AG08396 (cell line): Measurements from ENCODE around the gene DNAL1.
A peak's percentile ranks its signal among the peaks of the same experiment; 100 is the strongest.

Experiments
- DNase-seq: peaks from one replicate; pipeline ENCODE4 v3.0.0; 2012; ENCODE audit warnings: low spot score, mixed read lengths

The DNAL1 gene

DNA sequence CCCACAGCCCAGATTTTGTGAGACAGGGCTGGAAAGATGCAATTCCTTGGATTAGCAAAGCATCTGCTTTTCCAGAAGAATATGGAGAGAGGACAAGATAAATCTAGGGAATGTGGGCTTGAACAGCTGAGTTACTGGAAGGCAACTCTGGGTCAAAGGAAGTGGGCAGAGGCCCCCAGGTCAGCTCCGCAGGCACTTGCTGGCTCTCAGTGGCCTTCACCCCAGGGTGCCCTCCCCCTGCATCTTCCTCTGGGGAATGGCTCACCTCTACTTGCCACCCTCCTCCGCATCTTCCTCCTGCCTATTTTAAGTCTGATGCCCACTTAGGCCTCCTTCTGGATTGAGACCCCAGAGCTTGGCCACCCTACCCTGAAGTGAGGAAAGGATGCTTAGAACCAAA is 79.9 kb downstream of the DNAL1 start:
- no peak for DNase-seq

DNA sequence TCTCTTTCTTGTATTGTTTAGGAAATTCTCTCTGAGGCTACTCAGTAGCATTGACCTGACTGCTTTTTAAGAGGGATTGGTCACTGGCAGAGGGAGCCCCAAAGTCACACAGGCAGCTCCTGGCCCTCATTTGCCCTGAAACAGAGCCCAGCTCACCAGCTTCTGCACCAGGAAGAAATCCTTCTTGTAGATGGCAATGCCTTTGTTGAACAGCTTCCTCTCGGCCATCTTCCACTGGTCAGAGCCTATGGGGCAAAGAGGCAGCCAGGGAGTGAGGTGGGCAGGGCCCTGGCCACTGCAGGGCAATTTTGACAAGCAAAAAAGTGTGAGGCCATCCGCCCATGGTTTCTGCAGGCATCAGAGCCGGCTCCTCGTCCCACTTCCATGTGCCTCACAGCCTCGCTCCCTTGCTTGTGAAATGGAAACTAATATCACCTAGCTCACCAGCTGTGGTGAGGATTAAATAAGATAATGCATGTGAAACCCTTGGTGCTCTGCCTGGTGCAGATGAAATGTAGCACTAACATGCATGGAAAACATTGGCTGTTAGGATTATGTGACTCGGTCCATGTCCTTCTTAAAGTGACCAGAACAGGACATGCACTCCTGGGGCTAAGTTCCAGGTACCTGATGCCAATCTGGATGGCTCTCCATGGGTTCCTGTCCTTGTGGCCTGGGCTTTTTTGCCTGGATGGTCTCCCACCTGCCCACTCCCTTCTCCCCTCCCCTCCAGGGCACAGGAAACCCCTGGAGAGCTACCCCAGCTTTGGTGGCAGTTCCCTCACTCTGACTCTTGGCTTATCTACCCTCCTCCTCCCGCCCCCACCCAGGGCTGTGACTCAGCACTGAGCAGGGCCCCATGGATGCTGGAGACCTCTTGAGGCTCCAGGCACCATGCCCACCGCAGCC is 80.6 kb downstream of the DNAL1 start:
- no peak for DNase-seq

DNA sequence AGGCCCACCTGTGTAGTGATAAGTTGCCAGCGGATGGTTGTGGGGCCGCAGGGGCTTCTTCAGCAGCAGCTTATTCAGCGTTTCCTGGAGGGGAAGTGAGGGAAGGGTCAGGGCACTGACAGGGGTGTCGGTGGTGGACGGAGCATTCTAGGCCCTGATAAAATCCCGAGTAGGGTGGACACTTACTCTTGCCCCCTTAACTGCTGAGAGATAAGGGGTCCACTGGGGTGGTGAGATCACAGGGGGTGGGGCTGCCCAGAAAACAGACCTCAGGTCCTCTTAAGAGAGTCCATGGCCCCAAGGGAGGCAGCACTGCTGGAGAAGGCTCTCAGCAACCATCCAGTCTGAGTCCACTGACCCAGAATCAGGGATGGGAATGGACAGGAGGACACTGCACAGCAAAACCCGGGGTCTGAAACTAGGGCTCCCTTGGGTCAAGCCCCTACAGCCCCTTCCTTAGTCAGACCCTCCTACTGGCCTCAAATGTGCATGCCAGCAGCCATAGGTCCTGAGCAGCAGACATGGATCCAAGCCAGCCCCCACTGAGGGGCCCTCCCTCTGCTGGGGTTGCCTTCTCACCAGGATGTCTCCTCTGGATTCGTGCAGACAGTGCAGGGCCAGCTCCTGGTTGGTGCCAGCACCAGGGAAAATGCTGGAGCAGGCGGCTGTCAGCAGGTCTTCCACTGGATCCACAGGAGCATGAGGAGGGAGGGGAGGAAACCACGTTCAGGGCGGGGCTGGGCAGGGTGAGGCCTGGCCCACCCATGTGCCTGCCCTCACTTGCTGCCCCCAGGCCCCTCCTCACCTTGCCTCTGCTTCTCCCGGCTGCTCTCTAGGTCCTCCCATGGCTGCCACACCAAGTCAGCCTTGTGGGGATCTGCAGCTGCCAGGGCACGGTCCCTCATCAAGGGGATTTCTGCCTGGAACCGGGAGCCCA is 81.5 kb downstream of the DNAL1 start:
- no peak for DNase-seq

DNA sequence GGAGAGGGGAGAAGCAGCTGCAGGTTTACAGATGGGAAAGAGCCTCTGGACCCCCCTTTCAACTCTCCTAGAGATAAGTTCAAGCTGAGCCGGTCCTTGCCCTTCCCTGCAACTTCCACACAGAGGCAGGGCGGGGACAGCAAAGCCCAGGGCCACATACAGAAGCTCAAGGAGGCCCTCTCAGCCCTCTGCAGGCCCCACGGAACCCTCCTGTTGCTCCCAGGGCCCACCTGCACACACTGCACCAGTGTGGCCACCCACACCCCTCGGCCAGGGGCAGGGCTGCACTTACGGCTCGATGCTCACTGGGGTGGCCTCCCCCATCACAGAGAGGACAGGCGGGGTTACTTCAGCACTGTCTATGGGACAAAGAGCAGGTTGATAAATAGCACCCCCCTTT is 82.4 kb downstream of the DNAL1 start:
- DNase-seq: no peak

DNA sequence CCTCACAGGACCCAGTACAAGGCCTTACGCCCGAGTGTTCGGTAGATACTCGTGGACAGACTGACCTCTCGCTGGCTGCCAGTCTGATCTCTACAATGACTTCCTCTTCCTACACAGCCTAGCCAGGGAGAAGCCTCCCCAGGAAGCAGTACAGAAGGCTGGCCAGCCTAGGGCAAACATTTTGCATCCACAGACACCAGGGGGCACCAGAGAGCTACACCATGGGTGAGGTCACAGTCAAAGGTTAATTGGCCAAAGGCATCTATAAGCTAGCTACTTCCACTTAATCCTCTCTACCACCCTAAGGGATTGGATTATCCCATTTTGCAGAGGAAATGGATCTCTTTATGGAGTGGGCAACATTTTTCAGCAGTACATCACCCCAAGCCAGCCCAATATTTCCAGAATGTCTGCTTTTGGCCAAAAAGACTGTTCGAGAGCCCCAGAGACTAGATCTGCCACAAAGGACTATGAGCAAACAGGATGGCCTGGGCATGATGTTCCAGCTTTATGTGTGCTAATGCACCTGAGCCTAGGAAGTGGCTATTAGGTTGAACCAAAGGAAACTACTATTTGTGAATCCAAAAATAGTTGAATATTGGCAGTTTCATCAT is 84.0 kb downstream of the DNAL1 start:
- peak; percentile 84 for DNase-seq

DNA sequence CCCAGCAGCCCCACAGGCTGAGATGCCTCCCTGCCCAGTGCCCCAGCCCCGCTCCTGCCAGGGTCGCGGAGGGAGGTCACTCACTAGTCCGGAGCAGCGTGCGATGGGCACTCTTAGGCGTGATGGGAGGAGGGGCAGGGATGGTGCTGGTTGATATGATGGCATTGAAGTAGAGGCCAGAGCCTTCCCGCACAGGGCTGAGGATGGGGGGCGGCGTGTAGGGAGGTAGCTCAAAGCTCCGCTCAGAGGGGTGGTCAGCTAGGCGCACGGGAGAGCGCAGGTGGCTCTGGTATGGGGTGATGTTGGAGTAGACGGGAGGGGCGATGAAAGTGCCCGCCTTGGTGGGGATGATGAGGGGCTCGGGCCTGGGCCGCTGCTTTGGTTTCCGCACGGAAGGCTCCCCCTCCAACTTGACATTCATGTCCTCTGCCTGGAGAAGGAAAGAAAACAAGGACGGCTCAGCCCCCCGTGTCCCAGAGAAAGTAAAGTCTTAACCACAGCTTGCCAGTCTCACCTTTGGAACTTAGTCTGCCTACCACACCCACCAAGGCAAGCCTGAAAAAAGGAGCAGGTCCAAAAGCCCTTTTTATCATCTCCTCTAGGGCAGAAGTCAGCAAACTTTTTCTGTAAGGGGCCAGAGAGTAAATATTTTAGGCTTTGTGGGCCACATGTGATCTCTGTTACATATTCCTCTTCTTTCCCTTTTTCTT is 84.9 kb downstream of the DNAL1 start:
- no peak for DNase-seq

DNA sequence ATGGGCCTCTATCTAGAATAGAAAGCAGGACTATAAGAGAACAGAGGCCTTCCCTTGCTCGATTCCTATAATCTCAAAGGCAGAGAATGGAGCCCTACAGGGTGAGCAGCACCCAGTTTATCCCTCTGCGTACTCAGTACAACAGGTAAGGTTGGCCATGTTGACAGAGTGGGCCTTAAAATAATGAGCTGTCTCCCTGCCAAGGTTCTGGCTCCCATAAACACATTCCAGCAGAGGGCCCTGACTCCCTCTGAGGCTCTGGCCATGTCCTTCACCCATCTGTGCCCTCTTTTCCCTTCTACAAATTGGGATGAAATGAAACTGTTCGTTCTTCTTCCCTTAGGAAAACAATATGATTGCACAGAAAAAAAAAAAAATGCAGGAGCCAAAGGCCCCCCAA is 86.3 kb downstream of the DNAL1 start:
- DNase-seq: no peak

DNA sequence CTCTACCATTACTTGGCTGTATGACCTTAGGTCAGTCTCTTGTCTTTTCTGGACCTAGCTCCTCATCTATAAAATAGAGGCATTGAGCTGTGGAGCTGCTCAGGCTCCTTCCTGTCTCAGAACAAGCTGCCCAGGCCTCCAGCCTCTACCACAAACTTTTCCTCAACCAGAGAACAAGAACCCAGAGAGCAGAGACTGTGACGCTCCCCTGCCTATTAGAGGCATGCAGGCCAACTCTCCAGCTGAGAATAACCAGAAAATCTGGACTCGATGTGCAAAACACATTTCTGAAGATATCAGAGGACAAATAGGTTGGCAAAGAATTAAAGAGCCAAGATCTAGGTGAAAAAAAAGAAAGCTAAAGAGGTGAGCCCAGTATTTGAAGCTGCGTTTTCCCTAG is 87.2 kb downstream of the DNAL1 start:
- DNase-seq: no peak

DNA sequence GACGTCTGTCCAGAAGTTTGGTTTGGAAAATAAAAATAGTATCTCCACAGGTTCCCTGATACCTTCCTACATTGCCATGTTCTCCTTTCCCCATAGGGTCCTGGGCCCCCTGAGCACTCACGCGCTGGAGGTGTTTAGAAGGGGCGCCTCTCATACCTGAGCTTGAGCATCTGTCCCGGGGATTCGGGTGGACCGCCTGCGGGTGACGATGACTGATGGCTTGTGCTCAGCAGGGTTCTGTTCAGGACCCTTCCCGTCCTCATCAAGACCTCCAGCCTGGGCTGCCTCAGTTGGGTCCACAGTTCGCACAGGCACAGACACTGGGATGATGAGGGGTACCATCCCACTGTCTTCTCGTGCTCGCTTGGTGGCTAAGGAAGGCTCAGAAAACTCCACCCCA is 92.1 kb downstream of the DNAL1 start:
- DNase-seq: no peak

DNA sequence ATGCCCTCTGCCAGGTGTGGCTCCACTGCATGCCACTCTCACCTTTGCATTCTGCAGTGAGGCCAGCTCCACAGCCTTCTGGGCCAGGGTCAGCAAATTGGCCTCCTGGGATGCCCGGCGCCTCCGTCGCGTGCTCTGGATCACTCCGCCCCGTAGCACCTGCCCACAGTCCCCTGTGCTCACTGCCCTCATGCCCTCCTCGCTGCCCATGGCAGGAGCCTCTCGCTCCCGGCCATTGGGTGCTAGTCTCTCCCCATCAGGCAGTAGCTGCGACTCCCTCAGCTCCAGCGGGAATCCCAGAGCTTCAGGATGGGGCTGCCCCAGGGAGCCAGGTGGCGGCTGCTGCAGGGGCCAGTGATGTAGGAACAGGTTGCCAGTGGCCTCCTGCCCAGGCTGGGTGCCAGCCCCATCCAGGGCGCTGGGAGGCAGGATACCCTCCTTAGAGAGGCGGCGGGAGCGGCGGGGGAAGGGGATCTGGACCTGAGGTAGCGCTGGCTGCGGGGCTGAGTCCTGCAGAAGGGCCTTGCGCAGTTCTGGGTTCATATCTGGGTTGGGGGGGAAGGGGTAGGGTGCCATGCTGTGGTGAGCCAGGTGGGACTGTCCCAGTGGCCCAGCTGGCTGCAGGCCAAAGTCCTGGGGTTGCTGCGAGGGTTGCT is 93.9 kb downstream of the DNAL1 start:
- no peak for DNase-seq

DNA sequence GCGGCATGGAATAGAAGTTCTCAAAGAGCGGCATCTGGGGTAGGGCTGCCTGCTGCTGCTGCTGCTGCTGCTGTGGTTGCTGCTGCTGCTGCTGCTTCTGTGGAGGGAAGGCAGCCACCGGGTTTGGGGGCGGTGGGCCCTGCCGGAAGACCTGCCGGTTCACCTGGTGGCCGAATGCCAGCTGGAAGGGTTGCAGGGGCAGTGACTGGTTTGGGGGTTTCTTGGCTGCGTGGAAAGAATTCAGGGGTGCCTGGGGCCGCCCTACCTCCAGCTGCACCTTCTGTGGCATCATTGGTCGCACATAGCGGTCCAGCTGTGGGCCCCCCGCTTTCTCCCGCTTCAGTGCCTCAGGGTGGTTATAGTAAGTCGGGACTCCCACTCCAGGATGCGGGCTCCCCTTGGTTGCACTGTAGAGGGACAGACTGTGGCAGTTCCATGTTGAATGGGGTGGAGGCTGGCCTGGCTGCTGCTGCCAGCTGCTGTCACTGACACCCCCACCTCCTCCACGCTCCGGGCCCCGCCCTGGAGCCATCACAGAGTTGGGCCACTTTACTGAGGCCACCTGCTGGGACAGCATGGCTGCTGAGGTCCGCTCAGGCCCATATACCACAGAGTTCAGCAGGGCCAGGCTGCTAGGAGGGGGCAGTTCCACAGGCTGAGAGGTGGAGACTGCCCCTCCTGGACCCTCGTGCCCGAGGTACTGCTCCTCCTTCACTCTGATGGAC is 94.5 kb downstream of the DNAL1 start:
- no peak for DNase-seq

DNA sequence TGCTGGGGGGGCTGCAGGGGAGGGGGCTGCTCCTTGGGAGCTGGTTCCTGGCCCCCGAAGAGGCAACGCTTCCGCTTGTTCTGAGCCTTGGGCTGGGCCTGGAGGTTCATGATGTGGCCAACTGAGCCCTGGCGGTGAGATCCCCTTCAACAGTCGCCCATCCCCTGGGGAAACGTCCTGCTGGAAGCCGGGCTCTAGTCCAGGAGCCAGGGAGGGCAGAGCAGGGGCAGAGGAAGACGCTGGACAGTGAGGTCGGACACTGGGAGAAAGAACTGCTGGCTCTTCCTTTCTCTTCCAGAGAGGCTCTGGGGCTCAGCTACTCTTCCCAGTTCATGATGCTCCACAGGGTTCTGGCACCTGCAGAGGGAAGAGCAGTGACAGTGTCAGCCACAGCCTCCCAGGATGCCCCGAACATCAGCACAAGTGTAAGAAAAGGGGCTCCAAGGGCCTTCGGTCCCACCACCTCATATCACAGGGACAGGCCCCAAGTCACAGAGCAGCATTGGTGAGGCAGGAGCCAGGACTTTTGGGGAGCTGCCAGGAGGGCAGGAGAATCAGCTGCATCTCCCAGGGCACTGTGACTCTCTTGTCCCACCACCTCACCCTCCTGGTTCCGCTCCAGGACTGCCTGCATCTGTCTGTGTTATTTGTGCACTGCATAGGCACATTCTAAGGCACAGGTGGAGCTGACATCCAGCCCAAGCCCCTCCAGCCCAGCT is 95.3 kb downstream of the DNAL1 start:
- DNase-seq: no peak

DNA sequence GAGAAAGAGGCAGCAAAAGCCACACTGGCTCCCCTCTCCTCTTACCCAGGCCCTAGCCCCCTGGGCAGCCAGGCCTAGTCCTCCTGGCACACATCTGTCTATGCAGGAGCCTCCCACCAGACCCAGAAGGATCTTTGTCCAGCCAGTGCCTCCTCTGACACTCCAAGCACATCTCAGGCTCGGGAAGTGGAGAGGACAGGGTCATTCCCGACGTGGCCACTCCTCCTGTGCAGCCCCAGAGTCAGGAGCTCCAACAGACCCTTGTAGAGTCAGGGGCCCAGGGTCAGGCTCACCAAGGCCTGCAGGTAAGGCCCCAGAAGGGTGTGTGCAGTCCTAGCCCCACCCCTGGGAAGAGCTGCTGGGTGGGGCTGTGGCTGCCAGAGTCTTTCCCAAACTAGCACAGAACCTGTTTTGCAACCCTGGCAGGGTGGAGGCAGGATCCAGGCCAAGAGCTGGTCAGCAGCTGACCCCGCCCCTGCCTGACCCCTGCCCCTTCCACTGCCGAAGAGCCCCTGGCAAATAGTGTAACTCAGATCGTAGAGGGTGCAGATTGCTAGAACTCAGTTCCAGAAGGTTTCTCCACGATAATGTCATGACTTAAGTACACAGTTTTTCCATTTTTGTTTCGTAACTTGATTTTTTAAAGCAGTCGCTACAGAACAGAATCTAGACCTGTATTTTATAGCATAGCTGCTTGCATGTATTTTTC is 96.0 kb downstream of the DNAL1 start:
- peak; percentile 64 for DNase-seq

DNA sequence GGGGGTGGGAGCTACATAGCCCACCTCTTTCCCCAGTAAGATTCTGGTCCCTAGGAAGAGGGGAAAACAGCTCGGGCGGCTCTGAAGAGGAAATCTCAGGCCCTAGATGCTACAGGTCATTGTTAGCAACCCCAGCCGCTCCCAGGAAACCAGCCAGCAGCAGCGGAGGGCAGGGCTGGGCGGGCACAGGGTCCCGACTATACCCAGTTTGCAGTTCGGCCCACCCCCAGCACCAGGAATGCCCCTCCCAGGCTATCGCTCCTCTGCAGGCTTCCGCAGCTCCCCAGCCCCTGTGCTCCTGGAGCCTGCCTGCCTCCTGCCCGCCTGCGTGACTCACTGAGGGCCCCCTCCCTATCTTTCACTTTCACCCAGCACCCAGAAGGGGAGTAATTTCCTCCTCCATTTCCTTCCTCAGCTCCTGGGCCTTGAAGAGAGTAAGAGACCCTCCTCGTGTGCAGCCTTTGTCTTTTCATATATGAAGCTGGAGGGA is 96.6 kb downstream of the DNAL1 start:
- DNase-seq: peak; percentile 73

DNA sequence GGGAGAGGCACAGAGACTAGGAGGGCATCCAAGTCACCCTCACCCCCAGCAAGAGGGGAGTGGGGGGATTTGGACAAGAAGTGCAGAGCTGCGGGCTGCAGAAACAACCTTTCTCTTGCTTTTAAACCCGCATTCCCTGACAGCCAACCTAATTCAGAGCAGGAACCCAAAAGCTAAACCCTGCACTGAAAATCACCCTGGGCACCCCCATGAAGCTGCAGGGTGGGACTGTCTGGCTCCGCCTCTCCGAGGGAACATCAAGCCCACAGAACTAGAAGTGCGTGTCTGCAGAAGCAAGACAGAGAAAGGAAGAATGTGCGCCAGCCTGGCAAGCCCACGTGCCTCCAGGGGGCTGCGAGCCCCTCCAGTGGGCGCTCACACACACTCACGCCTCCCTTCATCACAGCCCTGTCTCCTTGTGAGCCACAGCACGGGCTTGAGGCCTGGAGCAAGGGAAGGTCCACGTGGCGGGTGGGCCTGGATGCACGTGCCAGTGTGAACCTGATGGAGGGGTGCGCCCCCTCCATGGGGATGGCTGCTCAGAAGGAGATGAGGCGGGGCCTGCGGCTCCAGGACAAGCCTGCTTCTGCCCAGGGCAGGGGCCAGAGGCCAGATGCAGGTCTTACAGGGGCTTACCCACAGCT is 97.2 kb downstream of the DNAL1 start:
- DNase-seq: no peak

DNA sequence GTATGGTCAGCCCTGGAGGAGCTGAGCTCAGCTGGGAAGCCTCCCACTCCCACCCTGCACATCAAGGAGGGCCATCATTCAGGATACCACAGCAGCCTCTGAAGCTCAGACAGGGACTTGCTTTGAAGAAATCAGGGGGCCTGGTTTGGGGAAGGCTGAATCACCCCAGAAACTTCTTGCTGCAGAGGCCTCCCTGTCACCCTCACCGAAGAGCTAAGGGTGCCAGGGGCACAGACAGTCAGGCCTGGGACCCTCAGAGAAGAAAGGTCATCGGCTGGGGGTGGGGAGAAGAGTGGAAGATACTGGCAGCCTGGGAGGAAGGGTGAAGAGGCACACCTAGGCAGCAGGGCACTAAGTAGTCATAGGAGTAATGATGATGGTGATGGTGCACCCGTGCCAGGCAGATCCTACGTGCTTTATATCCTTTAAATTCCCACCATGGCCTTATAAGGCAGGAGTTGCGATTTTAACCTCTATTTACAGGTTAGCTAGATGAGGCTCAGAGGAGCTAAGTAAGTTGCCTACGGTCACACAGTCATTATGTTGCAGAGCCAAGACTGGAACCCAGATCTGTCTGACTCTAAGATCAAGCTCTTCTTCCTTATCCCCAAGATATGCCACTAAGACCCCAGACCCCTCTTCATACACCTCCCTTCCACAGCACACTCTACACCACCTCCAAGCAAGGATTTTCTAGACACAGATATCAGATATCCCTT is 97.9 kb downstream of the DNAL1 start:
- DNase-seq: no peak

DNA sequence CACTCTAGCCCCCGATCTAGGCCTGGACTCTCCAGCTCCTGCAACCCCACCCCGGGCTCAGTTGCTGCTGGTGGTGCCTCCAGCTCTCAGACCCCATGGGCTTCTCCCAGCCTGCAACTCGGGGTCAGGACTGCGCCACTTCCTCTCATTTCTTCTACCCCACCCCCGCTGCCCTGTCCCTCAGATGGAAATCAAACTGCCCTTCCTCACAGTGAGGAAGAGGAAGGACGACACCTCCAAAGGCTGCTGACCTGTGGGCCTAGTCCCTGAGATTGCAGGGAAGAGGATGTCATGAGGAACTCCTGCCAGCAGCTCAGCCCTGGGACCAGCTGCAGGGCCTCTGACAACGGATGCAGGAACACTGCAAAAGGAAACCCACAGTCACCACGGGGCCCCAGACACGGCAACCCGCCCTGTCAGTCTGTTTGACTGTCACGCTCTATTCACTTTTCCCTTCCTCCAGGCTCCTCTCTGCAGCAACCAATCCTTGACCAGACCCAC is 98.7 kb downstream of the DNAL1 start:
- no peak for DNase-seq
